ENCODE data around the gene RNF26.
A peak's percentile ranks its signal among the peaks of the same experiment; 100 is the strongest.

The RNF26 gene

DNA sequence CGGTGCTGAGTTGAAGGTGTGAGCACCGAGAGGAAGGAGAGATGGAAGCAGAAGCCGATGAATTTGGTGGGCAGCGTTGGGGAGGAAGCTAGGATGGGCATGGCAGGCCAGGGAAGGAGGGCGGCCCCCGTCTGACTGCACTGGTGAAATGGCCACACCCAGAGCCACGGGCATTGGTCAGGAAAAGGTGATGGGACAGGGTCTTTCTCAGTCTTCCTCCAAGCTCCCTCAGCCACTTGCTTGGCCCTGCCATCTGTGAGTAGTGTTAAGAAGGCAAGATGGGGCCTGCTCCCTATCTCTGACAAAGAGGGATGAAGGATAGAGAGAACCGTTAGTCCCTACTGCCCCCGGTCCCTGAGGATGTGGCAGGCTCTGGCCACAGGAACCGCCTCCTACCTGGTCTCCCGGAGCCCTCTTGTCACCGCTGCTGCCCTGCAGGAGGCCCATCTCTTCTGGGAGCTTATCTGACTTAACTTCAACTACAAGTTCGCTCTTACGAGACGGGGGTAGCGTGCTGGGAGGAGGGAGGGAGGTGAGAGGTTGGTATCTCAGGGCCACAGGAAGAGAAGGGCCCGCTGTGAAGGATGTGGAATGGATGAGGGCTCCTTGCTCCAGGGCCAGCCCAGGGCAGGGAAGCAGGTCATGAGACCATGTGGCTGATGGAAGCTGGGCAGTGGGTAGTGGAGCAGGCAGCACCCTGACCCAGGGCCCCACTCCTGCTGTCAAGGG is 24.2 kb upstream of the RNF26 start:
- no peak for DNase-seq (ENCODE audit: low read depth)
- no peak overlapping the region for H3K4me3 ChIP-seq (ENCODE audit: low read depth, low read length)
- no peak for TF ChIP-seq MYC (IDR thresholded peaks at IDR 0.05; ENCODE audit: low read depth, low read length)
- TF ChIP-seq, protein P1, sequence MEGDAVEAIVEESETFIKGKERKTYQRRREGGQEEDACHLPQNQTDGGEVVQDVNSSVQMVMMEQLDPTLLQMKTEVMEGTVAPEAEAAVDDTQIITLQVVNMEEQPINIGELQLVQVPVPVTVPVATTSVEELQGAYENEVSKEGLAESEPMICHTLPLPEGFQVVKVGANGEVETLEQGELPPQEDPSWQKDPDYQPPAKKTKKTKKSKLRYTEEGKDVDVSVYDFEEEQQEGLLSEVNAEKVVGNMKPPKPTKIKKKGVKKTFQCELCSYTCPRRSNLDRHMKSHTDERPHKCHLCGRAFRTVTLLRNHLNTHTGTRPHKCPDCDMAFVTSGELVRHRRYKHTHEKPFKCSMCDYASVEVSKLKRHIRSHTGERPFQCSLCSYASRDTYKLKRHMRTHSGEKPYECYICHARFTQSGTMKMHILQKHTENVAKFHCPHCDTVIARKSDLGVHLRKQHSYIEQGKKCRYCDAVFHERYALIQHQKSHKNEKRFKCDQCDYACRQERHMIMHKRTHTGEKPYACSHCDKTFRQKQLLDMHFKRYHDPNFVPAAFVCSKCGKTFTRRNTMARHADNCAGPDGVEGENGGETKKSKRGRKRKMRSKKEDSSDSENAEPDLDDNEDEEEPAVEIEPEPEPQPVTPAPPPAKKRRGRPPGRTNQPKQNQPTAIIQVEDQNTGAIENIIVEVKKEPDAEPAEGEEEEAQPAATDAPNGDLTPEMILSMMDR (IDR thresholded peaks at IDR 0.05; ENCODE audit: low read depth, low read length) = no peak
- TF ChIP-seq, protein P2, sequence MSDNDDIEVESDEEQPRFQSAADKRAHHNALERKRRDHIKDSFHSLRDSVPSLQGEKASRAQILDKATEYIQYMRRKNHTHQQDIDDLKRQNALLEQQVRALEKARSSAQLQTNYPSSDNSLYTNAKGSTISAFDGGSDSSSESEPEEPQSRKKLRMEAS (IDR thresholded peaks at IDR 0.05; ENCODE audit: low read depth, low read length) = no peak
- TF ChIP-seq POLR2A (IDR thresholded peaks at IDR 0.05; ENCODE audit: extremely low read depth, insufficient read length) = no peak

DNA sequence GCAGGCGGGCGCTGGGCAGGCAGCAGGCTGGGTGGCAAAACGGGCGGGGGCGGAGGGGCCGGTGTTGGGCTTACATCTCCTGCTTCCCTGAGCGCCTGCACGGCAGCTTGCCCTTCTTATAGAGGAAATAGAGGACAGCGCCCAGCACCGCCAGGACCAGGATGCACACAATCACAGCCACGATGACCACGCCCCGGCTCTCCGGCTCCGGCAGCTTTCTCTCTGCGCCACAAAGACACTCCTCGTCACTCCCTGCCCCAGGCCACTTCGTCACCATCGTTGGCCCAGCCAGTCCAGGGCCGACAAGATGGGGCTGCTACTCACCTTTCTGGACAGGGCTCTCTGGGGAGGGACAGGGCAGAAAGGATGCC is 23.7 kb upstream of the RNF26 start:
- TF ChIP-seq, protein P1 (IDR thresholded peaks at IDR 0.05; ENCODE audit: low read depth, low read length) = no peak
- TF ChIP-seq, protein P2 (IDR thresholded peaks at IDR 0.05; ENCODE audit: low read depth, low read length) = no peak
- no peak for TF ChIP-seq POLR2A (IDR thresholded peaks at IDR 0.05; ENCODE audit: extremely low read depth, insufficient read length)
- no peak for TF ChIP-seq MYC (IDR thresholded peaks at IDR 0.05; ENCODE audit: low read depth, low read length)
- no peak for DNase-seq (ENCODE audit: low read depth)
- H3K4me3 ChIP-seq (ENCODE audit: low read depth, low read length) = no peak overlapping the region

DNA sequence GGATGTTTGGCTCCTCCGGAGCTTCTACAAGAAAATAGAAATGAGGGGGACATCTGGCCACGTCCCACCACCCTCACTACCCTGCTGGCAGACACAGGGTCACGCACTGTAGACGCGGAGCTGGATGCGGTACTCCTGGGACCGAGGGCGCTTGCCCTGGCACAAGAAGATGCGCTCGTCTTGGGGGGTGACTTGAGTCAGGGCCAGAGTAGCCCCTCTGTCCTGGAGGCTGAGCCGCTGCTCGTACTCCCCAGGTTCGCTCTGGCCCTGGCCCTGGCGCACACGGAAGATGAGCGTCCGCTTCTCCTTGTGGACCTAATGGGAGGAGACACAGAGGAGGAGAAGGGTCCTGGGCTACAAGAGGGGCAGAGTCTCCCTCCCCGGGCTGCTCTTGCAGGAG is 19.6 kb upstream of the RNF26 start:
- TF ChIP-seq MYC (IDR thresholded peaks at IDR 0.05; ENCODE audit: low read depth, low read length) (no peak), POLR2A (IDR thresholded peaks at IDR 0.05; ENCODE audit: extremely low read depth, insufficient read length) (no peak)
- TF ChIP-seq, protein P1 (IDR thresholded peaks at IDR 0.05; ENCODE audit: low read depth, low read length) = no peak
- TF ChIP-seq, protein P2 (IDR thresholded peaks at IDR 0.05; ENCODE audit: low read depth, low read length) = no peak
- H3K4me3 ChIP-seq (ENCODE audit: low read depth, low read length) = no peak overlapping the region

DNA sequence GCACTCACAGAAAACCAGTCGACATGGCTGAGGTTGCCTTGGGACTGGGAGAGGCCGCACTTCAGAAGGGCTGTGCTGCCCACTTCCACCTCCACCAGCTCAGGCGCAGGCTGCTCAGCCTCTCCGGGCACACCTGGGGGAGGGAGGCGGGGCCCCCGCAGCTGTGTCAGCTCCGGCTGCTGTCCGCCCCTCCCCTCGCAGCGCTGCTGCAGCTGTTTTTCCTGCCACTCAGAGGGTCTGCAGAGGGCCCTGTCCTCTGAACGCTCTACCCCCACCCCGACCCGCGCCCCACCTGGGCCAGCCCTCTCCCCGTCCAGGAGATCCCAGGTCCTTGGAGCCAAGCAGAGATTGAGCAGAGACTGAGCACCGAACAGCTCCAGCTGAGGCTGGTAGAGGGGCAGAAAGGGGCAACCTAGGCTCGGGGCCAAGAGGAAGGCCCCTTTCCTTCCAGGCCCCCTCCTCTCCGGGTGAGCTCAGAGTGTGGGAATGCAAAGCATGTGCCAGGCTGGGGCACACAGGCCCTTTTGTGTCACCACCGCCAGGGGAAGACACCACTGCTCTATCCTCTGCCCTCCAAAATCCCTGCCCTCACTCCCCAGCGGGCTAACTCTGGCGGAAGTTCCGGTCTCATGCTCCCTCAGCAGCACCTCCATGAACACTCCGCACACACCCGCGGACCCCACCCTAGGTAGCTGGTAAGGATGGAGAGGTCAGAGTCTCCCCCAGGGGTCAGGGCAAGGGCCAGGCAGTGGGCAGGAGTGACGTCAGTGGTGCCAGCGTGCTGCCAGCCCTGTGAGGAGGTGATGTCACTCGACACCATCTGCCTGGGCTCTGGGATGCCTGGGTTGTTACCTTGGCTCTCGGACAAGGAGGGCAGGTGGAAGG is 19.0 kb upstream of the RNF26 start:
- TF ChIP-seq, protein P1 (IDR thresholded peaks at IDR 0.05; ENCODE audit: low read depth, low read length) = no peak
- TF ChIP-seq MYC (IDR thresholded peaks at IDR 0.05; ENCODE audit: low read depth, low read length) = no peak
- DNase-seq (ENCODE audit: low read depth) = no peak
- no peak overlapping the region for H3K4me3 ChIP-seq (ENCODE audit: low read depth, low read length)

More for the DNA sequence above, 19.6 kb upstream of the RNF26 start:
- DNase-seq (ENCODE audit: low read depth) = no peak

DNA sequence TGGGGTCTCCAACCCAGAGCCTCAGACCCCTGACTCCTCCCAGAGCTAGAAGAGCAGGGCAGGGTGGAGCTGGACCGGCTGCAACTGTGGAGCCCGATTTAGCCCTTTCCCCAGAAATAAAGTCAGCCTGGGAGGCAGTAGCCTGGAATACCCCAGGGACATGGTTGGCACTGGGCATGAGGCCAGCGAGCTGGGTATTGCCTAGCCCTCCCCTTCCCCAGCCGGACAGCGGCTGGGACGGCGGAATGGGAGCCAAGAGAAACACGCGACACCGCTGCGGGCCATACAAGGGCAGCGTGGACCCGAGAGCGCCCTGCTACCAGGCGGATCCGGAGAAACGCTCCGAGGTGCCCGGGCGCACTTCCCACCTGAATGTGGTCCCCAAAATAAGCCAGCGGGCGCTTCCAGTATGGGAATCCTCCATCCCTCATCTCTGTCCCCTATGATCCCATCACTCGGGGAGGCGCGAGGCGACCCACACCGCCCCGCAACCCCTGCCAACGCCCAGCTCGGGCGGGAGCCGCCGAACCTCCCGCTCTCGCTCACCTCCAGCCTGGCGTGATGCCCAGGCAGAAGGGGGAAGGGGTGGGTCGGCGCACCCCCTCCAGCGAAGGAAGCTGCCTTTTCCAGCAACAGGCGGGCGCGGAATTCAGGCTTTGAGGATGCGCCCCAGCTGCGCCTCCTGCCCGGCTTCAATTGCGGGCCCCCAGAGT is 18.2 kb upstream of the RNF26 start:
- TF ChIP-seq, protein P2 (IDR thresholded peaks at IDR 0.05; ENCODE audit: low read depth, low read length) = no peak
- no peak for TF ChIP-seq MYC (IDR thresholded peaks at IDR 0.05; ENCODE audit: low read depth, low read length)
- TF ChIP-seq, protein P1 (IDR thresholded peaks at IDR 0.05; ENCODE audit: low read depth, low read length) = no peak
- no peak for TF ChIP-seq POLR2A (IDR thresholded peaks at IDR 0.05; ENCODE audit: extremely low read depth, insufficient read length)
- DNase-seq (ENCODE audit: low read depth) = no peak

More for the DNA sequence above, 18.2 kb upstream of the RNF26 start:
- peak overlapping the region; percentile 50 for H3K4me3 ChIP-seq (ENCODE audit: low read depth, low read length)

Data from NB4 (cell line).